ENCODE measurements around the gene ARHGAP26. TPM values are rescaled to one million over a fixed set of nuclear protein-coding genes. Genes with fewer than 3 reads are reported as not detected.

ARHGAP26 gene
- total and polyA plus RNA-seq, 2 donors (not counting 1 experiment from before 2014, with no cell fraction given) = 4.1 to 6.8 TPM

DNA sequence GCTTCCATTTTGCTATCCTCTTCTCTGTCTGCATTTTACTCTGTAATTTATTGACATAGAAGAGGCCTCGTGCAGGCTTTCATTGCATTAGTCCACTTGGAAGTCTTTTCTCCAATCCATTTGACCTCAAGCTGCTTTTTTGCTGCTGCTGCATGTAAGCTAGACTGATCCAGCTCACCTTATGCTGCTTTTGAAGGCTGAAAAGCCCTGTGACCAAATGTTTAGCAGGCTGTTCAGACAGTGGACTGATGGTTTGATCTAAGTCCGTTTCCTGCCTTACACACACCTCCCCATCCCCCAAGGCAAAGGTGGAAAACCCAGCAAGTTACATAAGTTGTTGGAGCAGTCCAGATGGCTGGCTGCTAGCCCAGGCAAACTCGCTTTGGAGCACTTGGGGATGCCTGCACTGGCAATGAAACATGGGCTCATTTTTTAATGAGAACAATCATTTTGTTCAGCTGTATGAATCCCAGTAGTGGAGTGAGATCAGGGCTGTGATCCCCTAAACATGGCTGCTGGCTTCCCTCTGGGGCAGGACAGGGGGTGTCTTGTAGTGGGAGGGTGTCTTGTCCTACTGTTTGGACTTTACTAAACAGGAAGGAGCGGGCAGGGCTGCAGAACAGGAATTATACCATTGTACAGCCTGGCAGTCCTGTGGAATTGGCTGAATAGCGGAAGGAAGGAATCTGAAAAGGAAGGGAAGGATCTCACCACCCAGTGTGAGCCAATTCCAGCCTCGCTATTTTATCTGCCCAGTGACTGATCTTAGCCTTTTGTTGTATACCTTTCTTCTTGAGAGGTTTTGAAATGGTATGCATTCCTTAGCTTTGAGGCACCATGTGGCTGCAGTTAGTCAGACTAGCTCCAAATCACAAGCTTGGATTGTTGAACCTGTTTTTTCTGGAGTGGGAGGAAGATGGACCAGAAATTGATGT, 212.0 kb downstream of the ARHGAP26 start:
- no peaks in the 10 kb centered on the region for H4K20me1 ChIP-seq (ENCODE audit: control insufficient read depth, extremely low read depth, insufficient read depth, low read length)
- H3K27ac ChIP-seq (ENCODE audit: insufficient read depth, low read length) = peak overlapping the region; percentile 68
- H3K4me1 ChIP-seq (ENCODE audit: control insufficient read depth, extremely low read depth, insufficient read depth, low read length) = peaks cover 19% of the 10 kb centered on the region
- TF ChIP-seq, protein P1, sequence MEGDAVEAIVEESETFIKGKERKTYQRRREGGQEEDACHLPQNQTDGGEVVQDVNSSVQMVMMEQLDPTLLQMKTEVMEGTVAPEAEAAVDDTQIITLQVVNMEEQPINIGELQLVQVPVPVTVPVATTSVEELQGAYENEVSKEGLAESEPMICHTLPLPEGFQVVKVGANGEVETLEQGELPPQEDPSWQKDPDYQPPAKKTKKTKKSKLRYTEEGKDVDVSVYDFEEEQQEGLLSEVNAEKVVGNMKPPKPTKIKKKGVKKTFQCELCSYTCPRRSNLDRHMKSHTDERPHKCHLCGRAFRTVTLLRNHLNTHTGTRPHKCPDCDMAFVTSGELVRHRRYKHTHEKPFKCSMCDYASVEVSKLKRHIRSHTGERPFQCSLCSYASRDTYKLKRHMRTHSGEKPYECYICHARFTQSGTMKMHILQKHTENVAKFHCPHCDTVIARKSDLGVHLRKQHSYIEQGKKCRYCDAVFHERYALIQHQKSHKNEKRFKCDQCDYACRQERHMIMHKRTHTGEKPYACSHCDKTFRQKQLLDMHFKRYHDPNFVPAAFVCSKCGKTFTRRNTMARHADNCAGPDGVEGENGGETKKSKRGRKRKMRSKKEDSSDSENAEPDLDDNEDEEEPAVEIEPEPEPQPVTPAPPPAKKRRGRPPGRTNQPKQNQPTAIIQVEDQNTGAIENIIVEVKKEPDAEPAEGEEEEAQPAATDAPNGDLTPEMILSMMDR (conservative IDR thresholded peaks at IDR 0.05 in 1 of 2, IDR thresholded peaks at IDR 0.05 in 1 of 2; ENCODE audit: low read depth in 1 of 2, low read length in 2 of 2) = no peak
- no peak for TF ChIP-seq EZH2 (IDR thresholded peaks at IDR 0.05; ENCODE audit: low read length, missing control alignments)
- H2AFZ ChIP-seq (ENCODE audit: low read length) = peak overlapping the region; percentile 22
- no peaks in the 10 kb centered on the region for H3K36me3 ChIP-seq (ENCODE audit: control insufficient read depth, insufficient read depth, low read length)
- H3K4me3 ChIP-seq (replicated peaks in 1 of 4; ENCODE audit: control extremely low read depth in 1 of 4, insufficient read depth in 1 of 4, low read depth in 3 of 4, low read length in 4 of 4) = no peak overlapping the region
- H3K27me3 ChIP-seq (ENCODE audit: control insufficient read depth, insufficient read depth, low read length) = no peaks in the 10 kb centered on the region
- peak; percentile 74 to 96 for DNase-seq (ENCODE audit: low read depth in 2 of 2)
- no peaks in the 10 kb centered on the region for H3K9me3 ChIP-seq (ENCODE audit: control insufficient read depth, insufficient read depth, low read depth, low read length)
- peak overlapping the region; percentile 68 for H3K4me2 ChIP-seq (ENCODE audit: extremely low read depth, insufficient read depth, low read length)
- H3K79me2 ChIP-seq (ENCODE audit: control insufficient read depth, insufficient read depth, low read length) = no peaks in the 10 kb centered on the region
- no peak overlapping the region for H3K9ac ChIP-seq (ENCODE audit: insufficient read depth, low read length)

DNA sequence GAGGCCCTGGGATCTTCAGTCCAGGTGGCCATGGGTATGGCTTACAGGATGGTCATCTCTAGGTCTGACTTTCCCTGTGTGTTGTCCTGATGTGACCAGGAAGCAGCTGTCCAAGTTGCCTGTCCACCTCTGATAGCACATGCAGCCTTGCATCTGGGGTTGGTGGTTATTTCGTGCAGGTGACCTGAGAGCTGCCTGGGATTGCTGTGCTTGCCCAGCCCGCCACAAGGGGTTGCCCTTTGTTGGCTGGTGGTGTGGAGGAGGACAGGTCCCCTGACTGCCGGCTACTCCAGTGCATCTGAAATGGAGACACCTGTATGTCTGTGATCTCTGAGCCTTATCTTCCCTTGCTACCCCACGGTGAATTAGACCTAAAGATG, 212.6 kb downstream of the ARHGAP26 start:
- H3K27ac ChIP-seq (ENCODE audit: insufficient read depth, low read length) = peak overlapping the region; percentile 68
- no peak overlapping the region for H3K9ac ChIP-seq (ENCODE audit: insufficient read depth, low read length)
- DNase-seq (ENCODE audit: low read depth in 2 of 2) = no peak
- no peaks in the 10 kb centered on the region for H3K36me3 ChIP-seq (ENCODE audit: control insufficient read depth, insufficient read depth, low read length)
- no peaks in the 10 kb centered on the region for H3K79me2 ChIP-seq (ENCODE audit: control insufficient read depth, insufficient read depth, low read length)
- H3K27me3 ChIP-seq (ENCODE audit: control insufficient read depth, insufficient read depth, low read length) = no peaks in the 10 kb centered on the region
- H4K20me1 ChIP-seq (ENCODE audit: control insufficient read depth, extremely low read depth, insufficient read depth, low read length) = no peaks in the 10 kb centered on the region
- TF ChIP-seq, protein P1 (conservative IDR thresholded peaks at IDR 0.05 in 1 of 2, IDR thresholded peaks at IDR 0.05 in 1 of 2; ENCODE audit: low read depth in 1 of 2, low read length in 2 of 2) = peak in 1 of 2 donors; percentile 8
- TF ChIP-seq EZH2 (IDR thresholded peaks at IDR 0.05; ENCODE audit: low read length, missing control alignments) = no peak
- H3K4me3 ChIP-seq (replicated peaks in 1 of 4; ENCODE audit: control extremely low read depth in 1 of 4, insufficient read depth in 1 of 4, low read depth in 3 of 4, low read length in 4 of 4) = no peak overlapping the region
- no peak overlapping the region for H3K4me2 ChIP-seq (ENCODE audit: extremely low read depth, insufficient read depth, low read length)
- no peak overlapping the region for H2AFZ ChIP-seq (ENCODE audit: low read length)
- H3K4me1 ChIP-seq (ENCODE audit: control insufficient read depth, extremely low read depth, insufficient read depth, low read length) = peaks cover 19% of the 10 kb centered on the region
- H3K9me3 ChIP-seq (ENCODE audit: control insufficient read depth, insufficient read depth, low read depth, low read length) = no peaks in the 10 kb centered on the region

DNA sequence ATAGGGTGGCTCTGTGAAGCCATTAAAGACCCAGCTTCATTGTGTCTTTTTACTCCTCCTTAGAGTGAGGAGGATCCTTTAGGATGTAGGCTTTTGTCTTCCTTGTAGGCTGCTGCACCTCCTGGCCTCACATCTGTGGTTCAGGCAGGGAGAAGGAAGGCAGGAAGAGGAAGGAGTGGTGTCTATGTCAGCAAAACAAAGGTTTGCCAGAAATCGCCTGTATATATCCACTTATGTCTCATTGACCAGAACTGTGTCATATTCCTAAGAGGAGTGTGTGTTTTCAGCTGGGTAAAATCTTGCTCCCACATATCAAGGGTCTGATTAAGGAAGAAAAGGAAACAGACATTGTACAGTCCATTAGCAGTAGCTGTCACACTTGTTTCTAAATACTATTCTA, 213.8 kb downstream of the ARHGAP26 start:
- Histone ChIP-seq H3K9ac (ENCODE audit: insufficient read depth, low read length) (no peak overlapping the region), H3K79me2 (ENCODE audit: control insufficient read depth, insufficient read depth, low read length) (no peaks in the 10 kb centered on the region), H3K27me3 (ENCODE audit: control insufficient read depth, insufficient read depth, low read length) (no peaks in the 10 kb centered on the region), H3K4me3 (replicated peaks in 1 of 4; ENCODE audit: control extremely low read depth in 1 of 4, insufficient read depth in 1 of 4, low read depth in 3 of 4, low read length in 4 of 4) (no peak overlapping the region), H3K27ac (ENCODE audit: insufficient read depth, low read length) (no peak overlapping the region), H3K4me2 (ENCODE audit: extremely low read depth, insufficient read depth, low read length) (no peak overlapping the region), H2AFZ (ENCODE audit: low read length) (no peak overlapping the region), H3K4me1 (ENCODE audit: control insufficient read depth, extremely low read depth, insufficient read depth, low read length) (peaks cover 19% of the 10 kb centered on the region), H3K36me3 (ENCODE audit: control insufficient read depth, insufficient read depth, low read length) (no peaks in the 10 kb centered on the region), H3K9me3 (ENCODE audit: control insufficient read depth, insufficient read depth, low read depth, low read length) (no peaks in the 10 kb centered on the region), H4K20me1 (ENCODE audit: control insufficient read depth, extremely low read depth, insufficient read depth, low read length) (no peaks in the 10 kb centered on the region)
- TF ChIP-seq, protein P1 (conservative IDR thresholded peaks at IDR 0.05 in 1 of 2, IDR thresholded peaks at IDR 0.05 in 1 of 2; ENCODE audit: low read depth in 1 of 2, low read length in 2 of 2) = no peak
- TF ChIP-seq EZH2 (IDR thresholded peaks at IDR 0.05; ENCODE audit: low read length, missing control alignments) = no peak
- DNase-seq (ENCODE audit: low read depth in 2 of 2) = peak in 1 of 2 donors; percentile 74
